HG03108 (cell line): Measurements from ENCODE around the gene MXD4.

Source experiments
- ATAC-seq: cut with Tn5 transposase; IDR thresholded peaks from one replicate; pipeline ENCODE4 v1.9.1; 2021; ENCODE audit warnings: moderate library complexity; ENCODE audit not compliant: unreplicated experiment

The MXD4 gene, protein sequence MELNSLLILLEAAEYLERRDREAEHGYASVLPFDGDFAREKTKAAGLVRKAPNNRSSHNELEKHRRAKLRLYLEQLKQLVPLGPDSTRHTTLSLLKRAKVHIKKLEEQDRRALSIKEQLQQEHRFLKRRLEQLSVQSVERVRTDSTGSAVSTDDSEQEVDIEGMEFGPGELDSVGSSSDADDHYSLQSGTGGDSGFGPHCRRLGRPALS

DNA sequence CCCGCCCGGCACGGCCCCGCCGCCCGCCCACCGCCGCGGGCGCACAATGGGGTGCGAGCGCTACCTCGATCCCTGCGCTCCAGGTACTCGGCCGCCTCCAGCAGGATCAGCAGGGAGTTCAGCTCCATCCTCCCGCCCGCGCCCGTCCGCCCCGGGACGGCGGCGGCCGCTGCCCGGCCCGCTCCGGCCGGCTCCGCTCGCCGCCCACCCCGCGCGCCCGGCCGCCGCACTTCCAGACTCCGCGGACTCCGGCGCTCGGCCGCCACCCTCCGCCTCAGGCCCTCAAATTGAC lies at the start of gene MXD4:
TSS of gene MXD4 (minus strand) at position 257 of the 292 bp plus-strand sequence. CDS start at position 128, 129 bp downstream.
- no peak for ATAC-seq

DNA sequence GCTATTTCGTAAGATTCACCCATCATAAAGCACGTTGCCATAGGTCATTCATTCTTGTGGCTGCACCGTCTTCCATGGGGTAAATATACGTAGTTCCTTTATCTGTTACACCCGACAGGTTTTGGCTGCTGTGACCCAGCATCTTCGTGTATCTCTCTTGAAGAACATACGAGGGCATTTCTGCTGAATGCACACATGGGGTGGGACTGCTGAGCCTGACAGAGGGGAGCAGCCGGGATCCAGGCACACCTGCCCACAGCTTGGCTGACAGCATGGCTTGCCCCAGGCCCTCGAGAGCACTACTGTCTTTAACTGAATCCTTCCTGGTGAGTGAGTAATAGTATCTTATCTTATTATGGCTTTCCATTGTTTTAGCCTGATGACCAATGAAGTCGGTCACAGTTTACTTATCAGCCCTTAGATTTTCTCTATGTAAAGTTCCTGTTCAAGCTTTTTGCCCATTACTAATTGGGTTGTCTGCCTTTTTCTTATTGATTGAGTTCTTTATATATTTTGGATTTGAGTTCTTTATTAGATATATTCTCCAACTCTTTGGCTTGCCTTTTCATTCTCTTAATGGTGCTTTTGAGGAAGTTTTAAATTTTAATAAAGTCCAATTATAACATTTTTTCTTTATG lies 45.0 kb upstream of the MXD4 start:
- no peak for ATAC-seq

GRCh38 chr4:2305766-2306501 lies 44.0 kb upstream of the MXD4 start:
- ATAC-seq: no peak

GRCh38 chr4:2304877-2305561 lies 43.1 kb upstream of the MXD4 start:
- no peak for ATAC-seq

- ATAC-seq: no peak
Measured at GRCh38 chr4:2304321-2304876, 42.5 kb upstream of the MXD4 start.

- no peak for ATAC-seq
Measured at GRCh38 chr4:2303686-2304320, 41.9 kb upstream of the MXD4 start.

GRCh38 chr4:2303121-2303685 lies 41.3 kb upstream of the MXD4 start:
- ATAC-seq: no peak

GRCh38 chr4:2302387-2303119 lies 40.6 kb upstream of the MXD4 start:
- no peak for ATAC-seq

DNA sequence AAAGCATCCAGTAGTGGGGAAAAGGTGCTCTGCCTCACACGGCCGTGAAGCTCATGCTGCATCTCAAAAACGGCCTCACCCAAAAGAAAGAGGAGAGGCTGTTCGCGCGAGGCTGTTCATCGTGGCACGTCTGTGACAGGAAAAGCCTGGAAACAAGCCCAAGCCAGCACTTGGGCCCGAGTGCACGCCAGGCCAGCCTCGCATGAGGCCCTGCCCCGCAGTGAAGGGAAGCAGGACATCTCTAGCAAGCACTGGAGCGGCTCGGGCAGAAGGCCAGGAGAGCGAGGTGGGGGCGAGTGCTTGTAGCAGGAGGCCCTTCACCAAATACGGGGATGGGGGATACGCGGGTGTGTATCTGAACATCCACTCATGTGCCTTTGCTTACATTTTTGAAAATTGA lies 39.9 kb upstream of the MXD4 start:
- ATAC-seq: no peak

DNA sequence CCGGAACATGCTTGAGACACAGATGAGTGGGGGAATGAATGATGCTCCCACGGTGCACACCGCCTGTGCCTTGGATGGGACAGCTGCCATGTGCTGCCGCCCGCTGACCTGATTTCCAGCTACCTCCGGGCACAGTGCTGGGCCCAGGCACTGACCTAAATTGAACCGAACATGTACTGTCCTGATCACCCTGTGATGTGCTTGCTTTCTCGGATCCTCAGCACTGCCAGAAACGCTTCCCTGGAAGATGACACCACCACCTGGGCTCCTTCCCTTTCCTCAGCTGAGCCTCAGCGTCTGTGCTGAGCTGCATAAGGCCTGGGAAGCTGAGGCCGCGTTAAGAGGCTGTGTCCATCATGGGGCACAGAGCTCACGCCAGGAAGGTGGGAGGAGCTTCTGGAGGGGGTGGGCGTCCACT lies 39.3 kb upstream of the MXD4 start:
- no peak for ATAC-seq

DNA sequence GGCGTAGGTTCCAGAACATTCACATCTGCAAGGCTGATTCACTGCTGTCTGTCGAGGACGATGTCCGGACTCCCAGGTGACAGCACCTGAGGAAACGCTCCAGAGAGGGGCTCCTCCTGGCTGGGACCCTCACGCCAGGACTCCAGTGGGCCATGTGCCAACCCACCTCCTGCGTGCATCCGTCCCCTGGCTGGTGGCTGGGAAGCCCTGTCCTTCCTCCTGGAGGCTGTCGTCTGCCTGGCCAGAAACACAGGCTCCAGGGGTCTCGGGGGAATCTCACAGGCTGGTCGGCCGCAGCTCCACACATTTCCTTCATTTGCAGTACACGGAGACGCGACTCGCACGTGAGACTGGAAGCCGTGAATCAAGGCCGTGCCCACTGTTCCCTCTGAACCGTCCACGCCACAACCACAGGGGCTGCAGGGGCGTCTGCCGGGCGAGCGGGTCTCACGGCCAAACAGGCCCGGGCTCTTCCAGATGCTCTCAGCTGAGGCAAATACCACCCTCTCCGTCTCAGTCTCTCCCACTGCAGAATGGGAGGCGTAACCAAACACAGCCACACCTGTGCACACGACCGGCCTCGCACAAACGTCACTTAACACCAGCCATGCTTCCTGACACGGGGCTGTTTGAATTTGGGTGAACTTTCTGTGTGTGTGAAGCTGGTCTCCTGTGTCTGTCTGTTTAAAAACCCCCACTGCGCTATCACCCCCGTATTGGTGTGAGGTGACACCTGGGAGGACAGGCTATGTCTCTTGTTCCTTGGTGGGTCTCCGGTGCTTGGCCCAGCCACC lies 38.7 kb upstream of the MXD4 start:
- ATAC-seq: no peak

DNA sequence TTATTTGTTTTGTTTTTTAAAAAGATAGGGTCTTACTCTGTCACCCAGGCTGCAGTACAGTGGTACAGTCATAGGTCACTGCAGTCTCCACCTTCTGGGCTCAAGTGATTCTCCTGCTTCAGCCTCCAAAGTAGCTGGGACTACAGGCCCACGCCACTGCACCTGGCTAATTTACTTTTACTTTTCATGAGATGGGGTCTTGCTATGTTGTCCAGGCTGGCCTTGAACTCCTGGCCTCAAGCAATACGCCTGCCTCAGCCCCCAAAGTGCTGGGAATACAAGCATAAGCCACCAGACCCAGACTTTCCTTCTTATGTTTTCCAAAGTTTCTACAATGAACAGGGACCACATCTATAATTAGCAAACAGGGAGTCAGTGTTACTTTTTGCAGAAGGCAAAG lies 37.9 kb upstream of the MXD4 start:
- no peak for ATAC-seq

GRCh38 chr4:2298532-2298991 lies 36.7 kb upstream of the MXD4 start:
- no peak for ATAC-seq

DNA sequence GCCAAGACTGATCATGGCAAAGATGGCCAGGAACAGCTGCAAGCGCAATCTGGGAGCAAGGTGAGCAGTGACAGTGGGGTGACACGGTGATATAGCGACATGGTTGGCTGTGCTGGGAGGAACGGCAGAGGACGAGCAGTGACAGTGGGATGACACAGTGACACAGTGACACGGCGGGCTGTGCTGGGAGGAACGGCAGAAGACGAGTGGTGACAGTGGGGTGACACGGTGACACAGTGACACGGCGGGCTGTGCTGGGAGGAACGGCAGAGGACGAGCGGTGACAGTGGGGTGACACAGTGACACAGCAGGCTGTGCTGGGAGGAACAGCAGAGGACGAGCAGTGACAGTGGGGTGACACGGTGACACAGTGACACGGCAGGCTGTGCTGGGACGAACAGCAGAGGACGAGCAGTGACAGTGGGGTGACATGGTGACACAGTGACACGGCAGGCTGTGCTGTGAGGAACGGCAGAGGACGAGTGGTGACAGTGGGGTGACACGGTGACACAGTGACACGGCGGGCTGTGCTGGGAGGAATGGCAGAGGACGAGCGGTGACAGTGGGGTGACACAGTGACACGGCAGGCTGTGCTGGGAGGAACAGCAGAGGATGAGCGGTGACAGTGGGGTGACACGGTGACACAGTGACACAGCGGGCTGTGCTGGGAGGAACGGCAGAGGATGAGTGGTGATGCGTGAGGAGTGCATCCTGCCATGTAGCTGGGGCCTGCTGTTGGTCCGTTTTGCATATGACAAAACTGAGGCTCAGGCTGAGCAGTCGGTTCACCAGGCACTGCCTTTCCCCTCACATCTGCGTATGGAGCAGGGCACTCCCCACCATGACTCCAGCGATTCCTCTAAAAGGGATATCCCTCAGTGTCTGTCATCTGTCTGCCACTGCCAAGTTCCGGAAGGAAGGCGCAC lies 36.0 kb upstream of the MXD4 start:
- no peak for ATAC-seq

DNA sequence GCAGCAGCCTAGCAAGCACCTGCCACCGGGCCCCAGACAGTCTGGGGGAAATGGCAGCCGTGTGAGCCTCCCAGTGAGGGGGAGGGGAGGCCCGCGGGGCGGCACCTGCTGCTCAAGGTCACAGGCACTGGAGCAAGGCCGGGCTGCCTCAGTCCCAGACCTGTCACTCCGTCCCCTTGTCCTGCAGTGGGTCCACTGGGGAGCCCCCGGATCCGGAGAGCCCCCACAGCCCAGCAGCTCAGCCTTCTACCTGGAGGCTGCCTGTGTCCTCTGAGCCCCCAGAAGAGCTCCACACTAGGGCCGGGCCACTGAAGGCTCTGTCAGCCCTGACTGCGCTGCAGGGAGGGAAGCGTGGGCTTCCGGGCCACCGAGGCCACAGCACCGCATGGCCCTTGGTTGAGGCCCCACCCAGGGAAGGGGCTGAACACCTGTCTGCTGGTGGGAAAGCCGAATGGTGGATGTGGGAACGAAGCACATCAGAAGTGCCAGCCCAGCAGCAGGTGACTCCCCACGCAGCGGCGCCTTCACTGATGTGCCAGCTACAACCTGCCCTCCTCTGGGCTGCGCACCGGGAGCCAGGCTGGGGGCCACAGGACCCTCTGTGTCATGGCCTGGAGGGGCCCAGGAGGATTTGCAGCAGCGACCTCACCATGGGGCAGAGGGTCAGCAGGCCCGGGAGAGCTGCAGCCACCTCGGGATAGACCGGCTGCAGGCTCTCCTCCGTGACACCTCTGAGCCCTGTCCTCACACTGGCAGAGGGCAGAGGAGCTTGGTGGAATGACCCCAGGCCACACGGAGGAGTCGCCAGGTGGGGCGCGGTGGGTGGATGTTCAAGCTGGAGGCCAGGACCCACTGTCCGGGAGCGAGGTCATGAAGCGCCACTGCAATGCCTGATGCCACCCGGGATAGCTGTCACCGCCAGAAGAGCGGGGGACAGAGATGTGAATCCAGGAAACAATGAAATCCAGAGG lies 35.0 kb upstream of the MXD4 start:
- no peak for ATAC-seq

DNA sequence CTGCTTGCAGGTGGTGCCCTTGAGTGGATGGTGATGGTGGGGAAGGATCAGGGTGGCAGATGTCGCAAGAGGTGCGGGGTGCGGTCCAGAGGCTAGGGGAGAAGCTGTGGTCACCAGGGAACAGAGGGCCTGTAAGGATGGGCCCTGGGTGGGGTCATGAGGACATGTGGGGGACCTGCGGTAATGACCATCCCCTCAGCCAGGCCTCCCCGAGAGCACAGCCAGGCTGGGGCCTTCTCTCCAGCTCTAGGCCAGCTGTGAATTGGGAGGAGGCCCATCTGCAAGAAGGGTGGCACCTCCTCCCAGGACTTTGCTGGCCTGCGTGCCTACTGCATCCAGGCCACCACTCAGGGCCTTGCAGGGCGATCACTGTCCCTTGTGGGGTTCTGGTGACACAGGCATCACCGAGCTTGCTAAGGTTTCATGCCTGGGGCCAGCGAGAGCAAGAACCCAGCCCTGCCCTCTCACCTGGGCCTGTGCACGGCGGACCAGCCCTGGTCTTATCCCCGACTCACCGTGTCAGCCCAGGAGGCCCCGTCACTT lies 34.1 kb upstream of the MXD4 start:
- no peak for ATAC-seq

GRCh38 chr4:2295500-2295899 lies 33.6 kb upstream of the MXD4 start:
- no peak for ATAC-seq
